Sigmoid colon (tissue), 4 donors: ENCODE data around the gene PRAF2.

ENCODE experiments used
- EP300 ChIP-seq, 4 donors: sonication (generic); formaldehyde crosslinking; IDR thresholded peaks; one replicate each; pipeline ENCODE4 v1.6.1; 2017; ENCODE audit warnings: antibody characterized with exemption in 4 of 4
- POLR2A ChIP-seq, 2 donors: fragments of 450-650 bp; IDR thresholded peaks; one replicate each; pipeline ENCODE4 v1.6.1; 2016; ENCODE audit warnings: antibody characterized with exemption in 2 of 2, mild to moderate bottlenecking in 2 of 2, moderate library complexity in 2 of 2
- POLR2AphosphoS5 ChIP-seq, 4 donors: sonication (generic); formaldehyde crosslinking; IDR thresholded peaks; one replicate each; pipeline ENCODE4 v1.6.1; 2017; ENCODE audit warnings: antibody characterized with exemption in 4 of 4
- TF ChIP-seq, protein P1 (sequence below), 4 experiments: fragments of 450-650 bp in 3 of 4; fragments of 200-600 bp in 1 of 4; IDR thresholded peaks; one replicate each; pipeline ENCODE4 v1.5.1; 2016 to 2019; ENCODE audit warnings: antibody characterized with exemption in 4 of 4, mild to moderate bottlenecking in 3 of 4, moderate library complexity in 2 of 4

DNA sequence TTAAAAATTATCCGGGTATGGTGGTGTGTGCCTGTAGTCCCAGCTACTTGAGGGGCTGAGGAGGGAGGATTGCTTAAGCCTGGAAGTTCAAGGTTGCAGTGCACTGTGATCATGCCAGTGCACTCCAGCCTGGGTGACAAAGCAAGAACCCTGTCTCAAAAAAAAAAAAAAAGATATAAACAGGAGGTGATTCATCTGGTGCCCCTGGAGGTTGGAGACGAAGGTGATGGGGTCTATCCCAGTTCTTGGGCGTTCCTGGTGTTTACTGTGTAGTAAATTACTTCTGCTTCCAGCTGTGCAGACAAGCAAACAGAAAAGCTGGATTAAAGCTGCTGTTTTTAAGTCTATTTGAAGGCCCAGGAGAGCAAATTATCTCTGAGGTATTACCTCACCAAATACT, 29.8 kb upstream of the PRAF2 start:
- TF ChIP-seq, protein P1, sequence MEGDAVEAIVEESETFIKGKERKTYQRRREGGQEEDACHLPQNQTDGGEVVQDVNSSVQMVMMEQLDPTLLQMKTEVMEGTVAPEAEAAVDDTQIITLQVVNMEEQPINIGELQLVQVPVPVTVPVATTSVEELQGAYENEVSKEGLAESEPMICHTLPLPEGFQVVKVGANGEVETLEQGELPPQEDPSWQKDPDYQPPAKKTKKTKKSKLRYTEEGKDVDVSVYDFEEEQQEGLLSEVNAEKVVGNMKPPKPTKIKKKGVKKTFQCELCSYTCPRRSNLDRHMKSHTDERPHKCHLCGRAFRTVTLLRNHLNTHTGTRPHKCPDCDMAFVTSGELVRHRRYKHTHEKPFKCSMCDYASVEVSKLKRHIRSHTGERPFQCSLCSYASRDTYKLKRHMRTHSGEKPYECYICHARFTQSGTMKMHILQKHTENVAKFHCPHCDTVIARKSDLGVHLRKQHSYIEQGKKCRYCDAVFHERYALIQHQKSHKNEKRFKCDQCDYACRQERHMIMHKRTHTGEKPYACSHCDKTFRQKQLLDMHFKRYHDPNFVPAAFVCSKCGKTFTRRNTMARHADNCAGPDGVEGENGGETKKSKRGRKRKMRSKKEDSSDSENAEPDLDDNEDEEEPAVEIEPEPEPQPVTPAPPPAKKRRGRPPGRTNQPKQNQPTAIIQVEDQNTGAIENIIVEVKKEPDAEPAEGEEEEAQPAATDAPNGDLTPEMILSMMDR (IDR thresholded peaks at IDR 0.05) = no peak
- TF ChIP-seq POLR2AphosphoS5 (IDR thresholded peaks at IDR 0.05) (no peak), EP300 (IDR thresholded peaks at IDR 0.05) (no peak), POLR2A (IDR thresholded peaks at IDR 0.05) (no peak)
